Stimulated activated naive CD8-positive, alpha-beta T cell treated with anti-CD3 and anti-CD28 coated beads, Interleukin-15, Interleukin-2, amounts not matched to agents 100 ng/mL and 50 ng/mL, for 24 hours (primary cell): ENCODE measurements around the gene RAPGEF2.
"Not testable (repeated sequence)": the region's sequence is repeated elsewhere in the genome, so short reads cannot be mapped to it uniquely, and the experiment has no call there.

Source experiments
- H3K27ac Mint-ChIP-seq: one replicate; pipeline ENCODE4 v1.8.0; 2021; ENCODE audit warnings: mild to moderate bottlenecking, mixed read lengths
- H3K27me3 Mint-ChIP-seq: one replicate; pipeline ENCODE4 v1.8.0; 2021; ENCODE audit warnings: mixed read lengths
- H3K36me3 Mint-ChIP-seq: one replicate; pipeline ENCODE4 v1.8.0; 2021; ENCODE audit warnings: low read depth, mixed read lengths
- H3K4me1 Mint-ChIP-seq: one replicate; pipeline ENCODE4 v1.8.0; 2021; ENCODE audit warnings: low read depth, mixed read lengths
- H3K4me3 Mint-ChIP-seq: one replicate; pipeline ENCODE4 v1.8.0; 2021; ENCODE audit warnings: mild to moderate bottlenecking, mixed read lengths
- H3K9me3 Mint-ChIP-seq: one replicate; pipeline ENCODE4 v1.8.0; 2021; ENCODE audit warnings: mixed read lengths

Gene RAPGEF2

GRCh38 chr4:159155119-159155518 lies 52.2 kb downstream of the RAPGEF2 start:
- H3K4me1 Mint-ChIP-seq, result peaks cover 19% of the 10 kb centered on the region
- no peak overlapping the region for H3K4me3 Mint-ChIP-seq
- H3K36me3 Mint-ChIP-seq, result no peaks in the 10 kb centered on the region
- H3K27me3 Mint-ChIP-seq, result no peaks in the 10 kb centered on the region
- H3K27ac Mint-ChIP-seq, result no peak overlapping the region
- H3K9me3 Mint-ChIP-seq, result no peaks in the 10 kb centered on the region

- Mint-ChIP-seq H3K4me1 (peaks cover 19% of the 10 kb centered on the region), H3K36me3 (no peaks in the 10 kb centered on the region), H3K9me3 (no peaks in the 10 kb centered on the region), H3K27ac (no peak overlapping the region), H3K27me3 (no peaks in the 10 kb centered on the region), H3K4me3 (no peak overlapping the region)
These were observed 55.3 kb downstream of the RAPGEF2 start for GRCh38 chr4:159158083-159158617.

GRCh38 chr4:159158985-159159384 lies 56.1 kb downstream of the RAPGEF2 start:
- H3K9me3 Mint-ChIP-seq, result no peaks in the 10 kb centered on the region
- H3K27ac Mint-ChIP-seq, result no peak overlapping the region
- H3K4me1 Mint-ChIP-seq, result peaks cover 17% of the 10 kb centered on the region
- no peaks in the 10 kb centered on the region for H3K27me3 Mint-ChIP-seq
- H3K36me3 Mint-ChIP-seq, result no peaks in the 10 kb centered on the region
- H3K4me3 Mint-ChIP-seq, result no peak overlapping the region

GRCh38 chr4:159159611-159160010 lies 56.7 kb downstream of the RAPGEF2 start:
- Mint-ChIP-seq H3K36me3 (no peaks in the 10 kb centered on the region), H3K4me3 (no peak overlapping the region), H3K9me3 (no peaks in the 10 kb centered on the region), H3K4me1 (peaks cover 17% of the 10 kb centered on the region), H3K27me3 (no peaks in the 10 kb centered on the region), H3K27ac (no peak overlapping the region)

GRCh38 chr4:159160242-159160641 lies 57.4 kb downstream of the RAPGEF2 start:
- Mint-ChIP-seq H3K27ac (no peak overlapping the region), H3K27me3 (no peaks in the 10 kb centered on the region), H3K9me3 (no peaks in the 10 kb centered on the region), H3K36me3 (no peaks in the 10 kb centered on the region), H3K4me1 (peaks cover 10% of the 10 kb centered on the region), H3K4me3 (no peak overlapping the region)

- not testable (repeated sequence) for H3K4me1 Mint-ChIP-seq, H3K36me3 Mint-ChIP-seq, H3K27me3 Mint-ChIP-seq, H3K4me3 Mint-ChIP-seq, H3K9me3 Mint-ChIP-seq, H3K27ac Mint-ChIP-seq
These were observed 58.6 kb downstream of the RAPGEF2 start for GRCh38 chr4:159161436-159161835.

- Mint-ChIP-seq H3K4me1 (peaks cover 17% of the 10 kb centered on the region), H3K4me3 (no peak overlapping the region), H3K36me3 (no peaks in the 10 kb centered on the region), H3K27me3 (no peaks in the 10 kb centered on the region), H3K27ac (no peak overlapping the region), H3K9me3 (no peaks in the 10 kb centered on the region)
These were observed 59.7 kb downstream of the RAPGEF2 start for GRCh38 chr4:159162576-159162975.

- H3K9me3 Mint-ChIP-seq, result no peaks in the 10 kb centered on the region
- H3K4me1 Mint-ChIP-seq, result peaks cover 20% of the 10 kb centered on the region
- no peaks in the 10 kb centered on the region for H3K27me3 Mint-ChIP-seq
- H3K4me3 Mint-ChIP-seq, result no peak overlapping the region
- no peaks in the 10 kb centered on the region for H3K36me3 Mint-ChIP-seq
- no peak overlapping the region for H3K27ac Mint-ChIP-seq
These were observed 60.6 kb downstream of the RAPGEF2 start for GRCh38 chr4:159163521-159163920.

GRCh38 chr4:159169404-159170302 lies 66.8 kb downstream of the RAPGEF2 start:
- H3K4me1 Mint-ChIP-seq, result peaks cover 56% of the 10 kb centered on the region
- H3K36me3 Mint-ChIP-seq, result no peaks in the 10 kb centered on the region
- H3K9me3 Mint-ChIP-seq, result no peaks in the 10 kb centered on the region
- peaks cover 5% of the 10 kb centered on the region for H3K27me3 Mint-ChIP-seq
- no peak overlapping the region for H3K27ac Mint-ChIP-seq
- no peak overlapping the region for H3K4me3 Mint-ChIP-seq

- Mint-ChIP-seq H3K27ac (peak overlapping the region; percentile 1), H3K9me3 (no peaks in the 10 kb centered on the region), H3K4me1 (peaks cover 68% of the 10 kb centered on the region), H3K36me3 (no peaks in the 10 kb centered on the region), H3K4me3 (no peak overlapping the region), H3K27me3 (peaks cover 5% of the 10 kb centered on the region)
These were observed 68.4 kb downstream of the RAPGEF2 start for GRCh38 chr4:159171287-159171686.

GRCh38 chr4:159173886-159174285 lies 71.0 kb downstream of the RAPGEF2 start:
- peaks cover 62% of the 10 kb centered on the region for H3K4me1 Mint-ChIP-seq

GRCh38 chr4:159174645-159175084 lies 71.8 kb downstream of the RAPGEF2 start:
- peaks cover 66% of the 10 kb centered on the region for H3K4me1 Mint-ChIP-seq
- H3K36me3 Mint-ChIP-seq, result no peaks in the 10 kb centered on the region
- no peak overlapping the region for H3K4me3 Mint-ChIP-seq
- no peaks in the 10 kb centered on the region for H3K9me3 Mint-ChIP-seq
- no peak overlapping the region for H3K27ac Mint-ChIP-seq
- peaks cover 5% of the 10 kb centered on the region for H3K27me3 Mint-ChIP-seq

More at GRCh38 chr4:159173886-159174285, 71.0 kb downstream of the RAPGEF2 start:
- Mint-ChIP-seq H3K27ac (no peak overlapping the region), H3K36me3 (no peaks in the 10 kb centered on the region), H3K4me3 (no peak overlapping the region), H3K9me3 (no peaks in the 10 kb centered on the region), H3K27me3 (peaks cover 5% of the 10 kb centered on the region)

GRCh38 chr4:159175085-159175988 lies 72.5 kb downstream of the RAPGEF2 start:
- Mint-ChIP-seq H3K36me3 (no peaks in the 10 kb centered on the region), H3K27ac (no peak overlapping the region), H3K27me3 (peaks cover 5% of the 10 kb centered on the region), H3K4me3 (no peak overlapping the region), H3K4me1 (peaks cover 60% of the 10 kb centered on the region), H3K9me3 (no peaks in the 10 kb centered on the region)

- H3K36me3 Mint-ChIP-seq, result no peaks in the 10 kb centered on the region
- H3K4me3 Mint-ChIP-seq, result no peak overlapping the region
- H3K27ac Mint-ChIP-seq, result no peak overlapping the region
- peaks cover 5% of the 10 kb centered on the region for H3K27me3 Mint-ChIP-seq
- no peaks in the 10 kb centered on the region for H3K9me3 Mint-ChIP-seq
- peaks cover 55% of the 10 kb centered on the region for H3K4me1 Mint-ChIP-seq
These were observed 73.1 kb downstream of the RAPGEF2 start for GRCh38 chr4:159175989-159176375.
